Mucosa of descending colon (tissue), 3 donors: ENCODE data around the gene FOXK2. TPM values are rescaled to one million over a fixed set of nuclear protein-coding genes. Genes with fewer than 3 reads are reported as not detected.
A peak's percentile ranks its signal among the peaks of the same experiment; 100 is the strongest.

ENCODE experiments used
- ATAC-seq: fragments of 200-7000 bp; cut with Tn5 transposase; one replicate; pipeline ENCODE4 v1.9.1; 2020; ENCODE audit warnings: mild to moderate bottlenecking, moderate library complexity
- DNase-seq, 3 donors: peaks; one replicate each; pipeline ENCODE4 v3.0.0-alpha.2; 2020
- H3K36me3 ChIP-seq: fragments of 200-600 bp; one replicate; pipeline ENCODE4 v1.8.0; 2021; ENCODE audit warnings: low read depth, mild to moderate bottlenecking
- H3K4me1 ChIP-seq: fragments of 200-600 bp; one replicate; pipeline ENCODE4 v1.8.0; 2021; ENCODE audit warnings: low read depth, mild to moderate bottlenecking
- H3K4me3 ChIP-seq: fragments of 200-600 bp; one replicate; pipeline ENCODE4 v1.8.0; 2021; ENCODE audit warnings: mild to moderate bottlenecking
- H3K9me3 ChIP-seq: fragments of 200-600 bp; one replicate; pipeline ENCODE4 v1.8.0; 2021; ENCODE audit warnings: mild to moderate bottlenecking
- intact Hi-C, 2 donors: fragments of 100-400 bp; cut with DNase I in 1 of 2; cut with micrococcal nuclease in 1 of 2; formaldehyde crosslinking; loops; one replicate each; pipeline versions ENCODE4 v1.11.0 to v1.11.1; 2022; cut with DNase I, micrococcal nuclease
- total RNA-seq, 3 donors: library from RNA; stranded (reverse); fragmentation: NEBNext Ultra II Directional in 2 of 3; extraction: Animal tissue kit (Norgen Biotek cat#: 25700) in 2 of 3; gene quantifications; one replicate each; pipeline versions ENCODE4 v1.2.1 to v1.2.4, GENCODE V29; 2021 to 2023
- TF ChIP-seq, protein P1 (sequence below): fragments of 200-600 bp; IDR thresholded peaks from one replicate; pipeline ENCODE4 v1.8.0; 2022; ENCODE audit warnings: antibody characterized with exemption, mild to moderate bottlenecking
- donor health status: DM: no; HTN: no; CAD: no; lungs with moderate emphysema.
- donor health status: DM: no; HTN: no; CAD: no.
- donor health status: DM: no; HTN: yes; CAD: no.

The FOXK2 gene
- total RNA-seq, 3 donors from 2014 or later = 39.7 to 62.3 (median 43.5) TPM

DNA sequence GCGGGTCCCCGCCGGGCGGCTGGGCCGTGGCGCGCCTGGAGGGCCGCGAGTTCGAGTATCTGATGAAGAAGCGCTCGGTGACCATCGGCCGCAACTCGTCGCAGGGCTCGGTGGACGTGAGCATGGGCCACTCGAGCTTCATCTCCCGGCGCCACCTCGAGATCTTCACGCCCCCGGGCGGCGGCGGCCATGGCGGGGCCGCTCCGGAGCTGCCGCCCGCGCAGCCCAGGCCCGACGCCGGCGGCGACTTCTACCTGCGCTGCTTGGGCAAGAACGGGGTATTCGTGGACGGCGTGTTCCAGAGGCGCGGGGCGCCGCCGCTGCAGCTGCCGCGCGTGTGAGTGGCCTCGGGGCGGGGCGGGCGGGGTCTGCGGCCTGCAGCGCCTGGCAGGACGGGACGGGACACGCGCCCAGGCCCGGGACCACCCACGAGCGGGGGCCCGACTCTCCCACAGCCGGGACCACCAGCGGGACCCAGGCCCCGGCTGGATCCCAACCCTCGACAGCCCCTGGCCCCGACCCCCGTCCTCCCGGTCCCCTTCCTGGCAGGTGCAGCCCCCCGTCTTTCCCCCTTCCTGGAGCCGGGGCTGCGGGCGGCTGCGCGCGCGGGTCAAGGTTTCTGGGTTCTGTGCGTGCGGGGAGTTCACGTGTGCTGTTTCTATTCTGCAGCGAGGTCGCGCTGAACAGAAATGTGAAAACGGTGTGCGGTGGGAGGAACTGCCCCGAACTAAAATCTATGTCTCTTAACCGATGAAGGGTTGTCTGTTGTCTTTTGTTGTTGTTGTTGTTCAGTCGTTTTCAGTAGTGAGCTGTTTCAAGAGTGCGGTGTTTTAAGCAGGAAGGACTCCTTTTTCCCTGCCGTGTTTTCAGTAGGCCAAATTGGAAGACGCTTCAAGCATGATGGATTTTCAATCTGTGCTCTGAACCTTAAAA lies 705 bp downstream of the FOXK2 start:
- Histone ChIP-seq H3K36me3 (no peaks in the 10 kb centered on the region), H3K9me3 (no peaks in the 10 kb centered on the region), H3K4me1 (peaks cover 9% of the 10 kb centered on the region), H3K4me3 (peak overlapping the region; percentile 81)
- intact Hi-C loops = no loop called here
- TF ChIP-seq, protein P1, sequence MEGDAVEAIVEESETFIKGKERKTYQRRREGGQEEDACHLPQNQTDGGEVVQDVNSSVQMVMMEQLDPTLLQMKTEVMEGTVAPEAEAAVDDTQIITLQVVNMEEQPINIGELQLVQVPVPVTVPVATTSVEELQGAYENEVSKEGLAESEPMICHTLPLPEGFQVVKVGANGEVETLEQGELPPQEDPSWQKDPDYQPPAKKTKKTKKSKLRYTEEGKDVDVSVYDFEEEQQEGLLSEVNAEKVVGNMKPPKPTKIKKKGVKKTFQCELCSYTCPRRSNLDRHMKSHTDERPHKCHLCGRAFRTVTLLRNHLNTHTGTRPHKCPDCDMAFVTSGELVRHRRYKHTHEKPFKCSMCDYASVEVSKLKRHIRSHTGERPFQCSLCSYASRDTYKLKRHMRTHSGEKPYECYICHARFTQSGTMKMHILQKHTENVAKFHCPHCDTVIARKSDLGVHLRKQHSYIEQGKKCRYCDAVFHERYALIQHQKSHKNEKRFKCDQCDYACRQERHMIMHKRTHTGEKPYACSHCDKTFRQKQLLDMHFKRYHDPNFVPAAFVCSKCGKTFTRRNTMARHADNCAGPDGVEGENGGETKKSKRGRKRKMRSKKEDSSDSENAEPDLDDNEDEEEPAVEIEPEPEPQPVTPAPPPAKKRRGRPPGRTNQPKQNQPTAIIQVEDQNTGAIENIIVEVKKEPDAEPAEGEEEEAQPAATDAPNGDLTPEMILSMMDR = no peak
- peak; percentile 8 for ATAC-seq
- peak; percentile 32 to 70 (median 59) for DNase-seq

DNA sequence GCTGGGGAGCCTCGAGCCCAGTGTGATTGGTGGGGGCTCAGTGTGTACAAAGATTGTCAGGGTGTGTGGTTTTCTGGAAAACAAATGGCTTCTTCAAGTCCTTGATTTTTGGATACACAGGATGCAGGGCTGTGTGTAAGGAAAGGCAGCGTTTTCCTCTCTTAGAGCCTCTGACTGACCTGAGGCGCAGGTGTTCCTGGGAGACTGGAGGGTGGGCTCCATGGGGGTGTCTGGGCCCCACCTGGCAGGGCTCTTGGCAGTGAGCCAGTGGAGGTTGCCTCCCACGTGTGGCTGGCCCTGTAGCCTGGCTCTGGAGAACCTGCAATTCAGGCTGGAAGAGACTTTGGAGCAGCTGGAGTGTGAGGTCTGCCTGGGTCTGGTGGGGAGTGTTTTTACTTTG lies 5.0 kb downstream of the FOXK2 start:
- Histone ChIP-seq H3K4me3 (no peak overlapping the region), H3K4me1 (peaks cover 23% of the 10 kb centered on the region), H3K9me3 (no peaks in the 10 kb centered on the region), H3K36me3 (no peaks in the 10 kb centered on the region)
- intact Hi-C loops = no loop called here
- TF ChIP-seq, protein P1 = no peak
- DNase-seq (no peak), ATAC-seq (no peak)

DNA sequence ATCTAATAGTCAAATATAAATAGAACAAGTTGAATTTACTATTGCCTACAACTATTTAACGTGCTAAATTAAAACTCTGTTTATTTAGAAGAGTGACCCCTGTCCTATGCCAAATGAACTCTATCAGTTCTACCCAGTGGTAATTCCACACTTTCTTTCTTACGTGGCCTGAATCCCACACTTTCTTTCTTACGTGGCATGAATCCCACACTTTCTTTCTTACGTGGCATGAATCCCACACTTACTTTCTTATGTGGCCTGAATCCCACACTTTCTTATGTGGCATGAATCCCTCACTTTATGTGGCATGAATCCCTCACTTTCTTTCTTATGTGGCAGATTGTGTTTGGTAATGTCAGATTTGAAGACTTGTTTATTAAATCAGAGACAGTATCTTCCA lies 6.2 kb downstream of the FOXK2 start:
- Histone ChIP-seq H3K9me3 (no peaks in the 10 kb centered on the region), H3K4me3 (no peak overlapping the region), H3K36me3 (no peaks in the 10 kb centered on the region), H3K4me1 (peaks cover 23% of the 10 kb centered on the region)
- DNase-seq (no peak), ATAC-seq (no peak)
- intact Hi-C loops = no loop called here
- TF ChIP-seq, protein P1 = no peak

DNA sequence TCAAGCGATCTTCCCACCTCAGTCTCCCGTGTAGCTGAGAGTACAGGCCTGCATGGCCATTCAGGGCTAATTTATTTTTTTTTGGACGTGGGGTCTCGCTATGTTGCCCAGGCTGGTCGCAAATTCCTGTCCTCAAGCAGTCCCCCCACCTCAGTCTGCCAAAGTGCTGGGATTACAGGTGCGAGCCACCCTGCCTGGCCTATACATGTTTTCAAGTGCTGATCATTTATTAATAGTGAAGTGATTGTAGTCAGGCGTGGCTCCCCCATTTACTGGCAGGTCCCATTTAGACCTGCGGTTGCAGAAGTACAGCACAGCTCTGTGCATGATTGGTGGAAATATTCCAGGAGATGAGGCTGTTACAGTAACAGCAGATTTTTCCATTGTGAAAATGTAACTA lies 8.4 kb downstream of the FOXK2 start:
- Histone ChIP-seq H3K9me3 (no peaks in the 10 kb centered on the region), H3K36me3 (no peaks in the 10 kb centered on the region), H3K4me1 (peaks cover 23% of the 10 kb centered on the region), H3K4me3 (no peak overlapping the region)
- ATAC-seq (no peak), DNase-seq (no peak)
- intact Hi-C loops = no loop called here
- TF ChIP-seq, protein P1 = no peak

DNA sequence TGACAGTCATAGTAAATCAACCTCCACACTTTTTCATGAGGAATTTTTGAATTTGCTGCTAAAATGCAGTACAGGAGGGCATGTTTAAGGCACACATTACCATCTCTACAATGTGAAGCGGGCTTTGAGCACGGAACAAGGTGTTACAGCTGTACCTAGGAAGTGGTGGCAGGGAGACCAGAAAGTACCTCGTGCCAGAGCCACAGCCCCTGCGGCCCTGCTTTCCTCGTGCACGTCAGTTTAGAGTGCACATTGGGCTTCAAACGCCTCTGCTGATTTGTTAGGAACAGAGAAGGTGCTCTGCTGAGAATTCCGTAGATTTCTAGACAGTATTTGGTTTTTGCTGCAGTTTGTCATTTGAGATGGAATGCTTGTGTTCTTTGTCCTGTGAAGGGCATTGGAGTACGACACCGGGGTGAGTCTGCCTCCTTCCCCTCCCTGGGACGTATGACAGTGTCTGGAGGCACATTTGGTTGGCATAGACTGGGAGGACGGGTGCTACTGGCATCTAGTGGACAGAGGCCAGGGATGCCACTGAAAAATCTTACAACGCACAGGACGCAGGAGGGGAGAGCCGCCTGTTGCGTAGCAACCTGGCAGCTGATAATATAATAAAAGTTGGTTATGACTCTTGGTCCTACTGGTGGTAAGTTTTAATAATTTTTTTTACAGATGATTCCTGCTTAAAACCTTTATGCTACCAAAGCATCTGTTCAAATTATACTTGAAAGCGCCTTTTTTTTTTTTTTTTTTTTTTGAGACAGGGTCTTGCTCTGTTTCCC lies 9.1 kb downstream of the FOXK2 start:
- no peaks in the 10 kb centered on the region for H3K36me3 ChIP-seq
- H3K4me3 ChIP-seq = no peak overlapping the region
- no peaks in the 10 kb centered on the region for H3K9me3 ChIP-seq
- ATAC-seq (peak; percentile 97), DNase-seq (peak in 2 of 3 donors; percentile 66 to 67)
- intact Hi-C loops = no loop called here
- H3K4me1 ChIP-seq = peaks cover 30% of the 10 kb centered on the region
- TF ChIP-seq, protein P1 = peak; percentile 14
